Stomach (tissue), 4 donors: Measurements from ENCODE around the gene CBL.

ENCODE experiments used
- POLR2A ChIP-seq, 4 donors: fragments of 450-650 bp; IDR thresholded peaks; one replicate each; pipeline ENCODE4 v1.6.1; 2016; ENCODE audit warnings: antibody characterized with exemption in 4 of 4, control low read depth in 2 of 4, mild to moderate bottlenecking in 1 of 4, moderate library complexity in 1 of 4
- POLR2AphosphoS5 ChIP-seq, 3 donors: sonication (generic); formaldehyde crosslinking; IDR thresholded peaks; one replicate each; pipeline ENCODE4 v1.6.1; 2016; ENCODE audit warnings: antibody characterized with exemption in 3 of 3
- TF ChIP-seq, protein P1 (sequence below), 7 experiments: fragments of 450-650 bp in 4 of 7; fragments of 200-600 bp in 3 of 7; sonication (generic) in 3 of 7; IDR thresholded peaks; one replicate each; pipeline ENCODE4 v1.5.1; 2016 to 2019; ENCODE audit warnings: antibody characterized with exemption in 7 of 7, control low read depth in 2 of 7, mild to moderate bottlenecking in 1 of 7

GRCh38 chr11:119188887-119189286 lies 17.3 kb upstream of the CBL start:
- TF ChIP-seq POLR2A (IDR thresholded peaks at IDR 0.05) (no peak), POLR2AphosphoS5 (IDR thresholded peaks at IDR 0.05) (no peak)
- TF ChIP-seq, protein P1, sequence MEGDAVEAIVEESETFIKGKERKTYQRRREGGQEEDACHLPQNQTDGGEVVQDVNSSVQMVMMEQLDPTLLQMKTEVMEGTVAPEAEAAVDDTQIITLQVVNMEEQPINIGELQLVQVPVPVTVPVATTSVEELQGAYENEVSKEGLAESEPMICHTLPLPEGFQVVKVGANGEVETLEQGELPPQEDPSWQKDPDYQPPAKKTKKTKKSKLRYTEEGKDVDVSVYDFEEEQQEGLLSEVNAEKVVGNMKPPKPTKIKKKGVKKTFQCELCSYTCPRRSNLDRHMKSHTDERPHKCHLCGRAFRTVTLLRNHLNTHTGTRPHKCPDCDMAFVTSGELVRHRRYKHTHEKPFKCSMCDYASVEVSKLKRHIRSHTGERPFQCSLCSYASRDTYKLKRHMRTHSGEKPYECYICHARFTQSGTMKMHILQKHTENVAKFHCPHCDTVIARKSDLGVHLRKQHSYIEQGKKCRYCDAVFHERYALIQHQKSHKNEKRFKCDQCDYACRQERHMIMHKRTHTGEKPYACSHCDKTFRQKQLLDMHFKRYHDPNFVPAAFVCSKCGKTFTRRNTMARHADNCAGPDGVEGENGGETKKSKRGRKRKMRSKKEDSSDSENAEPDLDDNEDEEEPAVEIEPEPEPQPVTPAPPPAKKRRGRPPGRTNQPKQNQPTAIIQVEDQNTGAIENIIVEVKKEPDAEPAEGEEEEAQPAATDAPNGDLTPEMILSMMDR (IDR thresholded peaks at IDR 0.05): no peak
